ENCODE measurements around the gene ZFHX2. TPM values are rescaled to one million over a fixed set of nuclear protein-coding genes. Genes with fewer than 3 reads are reported as not detected.

Gene ZFHX2
- polyA plus RNA-seq, 6 donors from 2014 or later = 0.03 to 0.38 (median 0.04) TPM; not detected in 3

Other genes with a start within 250 kb of the ZFHX2 start
- 10 to 100 TPM in 1 of 6 donors, 1 to 10 TPM in 5; 3.9 to 11.8 (median 5.1) TPM for gene PPP1R3E, start 248.9 kb downstream of the ZFHX2 start, polyA plus RNA-seq (ENCODE audit: low read depth in 6 of 6)
- gene BCL2L2, start 244.9 kb downstream of the ZFHX2 start, polyA plus RNA-seq (ENCODE audit: low read depth in 6 of 6) = under 1 TPM in 3 of 6 donors, not detected in 3; 0.22 to 0.72 (median 0.28) TPM
- gene PABPN1, start 230.3 kb downstream of the ZFHX2 start, polyA plus RNA-seq (ENCODE audit: low read depth in 6 of 6) = 100 to 1,000 TPM; 114 to 160 (median 145) TPM
- under 1 TPM in 2 of 6 donors, not detected in 4; 0.29 to 0.66 TPM for gene SLC22A17, start 198.9 kb downstream of the ZFHX2 start, polyA plus RNA-seq (ENCODE audit: low read depth in 6 of 6)
- gene EFS, start 186.6 kb downstream of the ZFHX2 start, polyA plus RNA-seq (ENCODE audit: low read depth in 6 of 6) = not detected
- gene IL25, start 179.0 kb downstream of the ZFHX2 start, polyA plus RNA-seq (ENCODE audit: low read depth in 6 of 6) = not detected
- gene CMTM5, start 174.7 kb downstream of the ZFHX2 start, polyA plus RNA-seq (ENCODE audit: low read depth in 6 of 6) = 1 to 10 TPM in 2 of 6 donors, under 1 TPM in 2, not detected in 2; 0.36 to 2.5 (median 1.6) TPM
- gene MYH6, start 143.5 kb downstream of the ZFHX2 start, polyA plus RNA-seq (ENCODE audit: low read depth in 6 of 6) = not detected
- gene MYH7, start 116.1 kb downstream of the ZFHX2 start, polyA plus RNA-seq (ENCODE audit: low read depth in 6 of 6) = not detected
- 100 to 1,000 TPM in 1 of 6 donors, 10 to 100 TPM in 5; 54.2 to 105 (median 76.4) TPM for gene NGDN, start 82.1 kb downstream of the ZFHX2 start, polyA plus RNA-seq (ENCODE audit: low read depth in 6 of 6)
- gene THTPA, start 4.5 kb upstream of the ZFHX2 start, polyA plus RNA-seq (ENCODE audit: low read depth in 6 of 6) = 10 to 100 TPM; 16.0 to 28.3 (median 21.7) TPM
- 100 to 1,000 TPM in 1 of 6 donors, 10 to 100 TPM in 5; 58.3 to 116 (median 80.4) TPM for gene AP1G2, start 16.0 kb upstream of the ZFHX2 start, polyA plus RNA-seq (ENCODE audit: low read depth in 6 of 6)
- 1 to 10 TPM in 1 of 6 donors, under 1 TPM in 2, not detected in 3; 0.09 to 1.3 (median 0.17) TPM for gene JPH4, start 27.0 kb upstream of the ZFHX2 start, polyA plus RNA-seq (ENCODE audit: low read depth in 6 of 6)
- gene DHRS2, start 84.6 kb upstream of the ZFHX2 start, polyA plus RNA-seq (ENCODE audit: low read depth in 6 of 6) = not detected